GM21360 (cell line): ENCODE results near the gene SLC38A11.
"Not testable (repeated sequence)": the region's sequence is repeated elsewhere in the genome, so short reads cannot be mapped to it uniquely, and the experiment has no call there.

Experiments
- ATAC-seq: cut with Tn5 transposase; IDR thresholded peaks from one replicate; pipeline ENCODE4 v1.9.1; 2021; ENCODE audit warnings: mild to moderate bottlenecking, moderate library complexity; ENCODE audit not compliant: unreplicated experiment

Gene SLC38A11

GRCh38 chr2:164881524-164881923, 73.8 kb downstream of the SLC38A11 start:
- ATAC-seq, result no peak

- ATAC-seq, result no peak
These were observed 75.3 kb downstream of the SLC38A11 start for GRCh38 chr2:164879901-164880535.

- no peak for ATAC-seq
These were observed 77.4 kb downstream of the SLC38A11 start for GRCh38 chr2:164877927-164878326.

- no peak for ATAC-seq
These were observed 78.2 kb downstream of the SLC38A11 start for GRCh38 chr2:164877169-164877568.

GRCh38 chr2:164875334-164876205, 79.8 kb downstream of the SLC38A11 start:
- no peak for ATAC-seq

- ATAC-seq, result no peak
These were observed 82.0 kb downstream of the SLC38A11 start for GRCh38 chr2:164873210-164873908.

- no peak for ATAC-seq
These were observed 83.9 kb downstream of the SLC38A11 start for GRCh38 chr2:164871404-164871803.

GRCh38 chr2:164869420-164869772, 85.9 kb downstream of the SLC38A11 start:
- no peak for ATAC-seq

- no peak for ATAC-seq
These were observed 86.5 kb downstream of the SLC38A11 start for GRCh38 chr2:164868563-164869419.

GRCh38 chr2:164867779-164868397, 87.4 kb downstream of the SLC38A11 start:
- no peak for ATAC-seq

GRCh38 chr2:164866381-164866780, 88.9 kb downstream of the SLC38A11 start:
- not testable (repeated sequence) for ATAC-seq

- no peak for ATAC-seq
These were observed 94.7 kb downstream of the SLC38A11 start for GRCh38 chr2:164860694-164861042.

GRCh38 chr2:164859906-164860693, 95.2 kb downstream of the SLC38A11 start:
- not testable (repeated sequence) for ATAC-seq

- ATAC-seq, result no peak
These were observed 96.0 kb downstream of the SLC38A11 start for GRCh38 chr2:164859251-164859818.

GRCh38 chr2:164852086-164852485, 103.2 kb downstream of the SLC38A11 start:
- ATAC-seq, result no peak

GRCh38 chr2:164850235-164850634, 105.1 kb downstream of the SLC38A11 start:
- ATAC-seq, result no peak

GRCh38 chr2:164849506-164849905, 105.8 kb downstream of the SLC38A11 start:
- ATAC-seq, result no peak

- ATAC-seq, result no peak
These were observed 107.2 kb downstream of the SLC38A11 start for GRCh38 chr2:164847981-164848741.

- ATAC-seq, result no peak
These were observed 108.0 kb downstream of the SLC38A11 start for GRCh38 chr2:164847291-164847690.
